ENCODE data around the gene MAGI2.

DNA sequence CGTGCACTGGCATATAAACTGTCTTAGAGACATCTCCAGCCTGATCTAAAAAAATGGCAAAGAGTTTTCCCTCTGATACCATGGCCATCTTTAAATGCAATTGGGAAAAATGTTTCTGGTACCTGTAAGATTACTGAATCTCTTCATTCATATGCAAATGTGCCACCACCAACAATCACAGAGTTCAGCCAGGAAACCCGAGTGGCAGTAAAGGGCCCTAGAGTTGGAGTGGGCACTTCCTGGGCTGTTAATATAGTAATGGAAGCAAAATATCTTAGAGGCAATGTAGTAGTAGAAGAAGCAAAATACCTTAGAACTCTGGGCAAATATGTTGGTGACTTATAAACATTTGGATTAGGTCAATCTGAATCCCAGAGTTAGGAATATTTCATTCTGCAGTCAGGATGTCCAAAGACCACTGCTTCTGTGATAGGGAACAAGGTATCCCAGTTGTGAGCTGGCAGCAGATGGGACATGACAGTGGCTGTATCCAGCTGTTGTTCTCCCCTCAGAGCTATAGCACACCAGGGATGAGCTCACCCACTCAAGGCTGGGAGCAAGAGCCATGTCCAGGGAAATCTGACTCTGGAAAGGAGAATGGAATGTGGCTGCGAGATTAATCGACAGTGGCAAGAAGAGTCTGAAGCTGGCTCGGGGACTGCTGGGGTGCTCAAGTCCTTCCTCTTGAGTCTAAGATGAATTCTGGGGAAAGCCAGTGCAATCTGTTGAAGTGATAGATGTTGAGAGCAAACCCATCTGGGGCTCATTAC, 1322.8 kb downstream of the MAGI2 start:
- no peak for TF ChIP-seq POLR2A (IDR thresholded peaks at IDR 0.05)
- TF ChIP-seq, protein P1, sequence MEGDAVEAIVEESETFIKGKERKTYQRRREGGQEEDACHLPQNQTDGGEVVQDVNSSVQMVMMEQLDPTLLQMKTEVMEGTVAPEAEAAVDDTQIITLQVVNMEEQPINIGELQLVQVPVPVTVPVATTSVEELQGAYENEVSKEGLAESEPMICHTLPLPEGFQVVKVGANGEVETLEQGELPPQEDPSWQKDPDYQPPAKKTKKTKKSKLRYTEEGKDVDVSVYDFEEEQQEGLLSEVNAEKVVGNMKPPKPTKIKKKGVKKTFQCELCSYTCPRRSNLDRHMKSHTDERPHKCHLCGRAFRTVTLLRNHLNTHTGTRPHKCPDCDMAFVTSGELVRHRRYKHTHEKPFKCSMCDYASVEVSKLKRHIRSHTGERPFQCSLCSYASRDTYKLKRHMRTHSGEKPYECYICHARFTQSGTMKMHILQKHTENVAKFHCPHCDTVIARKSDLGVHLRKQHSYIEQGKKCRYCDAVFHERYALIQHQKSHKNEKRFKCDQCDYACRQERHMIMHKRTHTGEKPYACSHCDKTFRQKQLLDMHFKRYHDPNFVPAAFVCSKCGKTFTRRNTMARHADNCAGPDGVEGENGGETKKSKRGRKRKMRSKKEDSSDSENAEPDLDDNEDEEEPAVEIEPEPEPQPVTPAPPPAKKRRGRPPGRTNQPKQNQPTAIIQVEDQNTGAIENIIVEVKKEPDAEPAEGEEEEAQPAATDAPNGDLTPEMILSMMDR (IDR thresholded peaks at IDR 0.05) = no peak

Measured in esophagus squamous epithelium (tissue), 4 donors.